Measurements from ENCODE around the gene SEPTIN2. TPM values are rescaled to one million over a fixed set of nuclear protein-coding genes. Genes with fewer than 3 reads are reported as not detected.

SEPTIN2 gene
- total and polyA plus RNA-seq, 2 experiments from 2014 or later, result 227 to 393 TPM

DNA sequence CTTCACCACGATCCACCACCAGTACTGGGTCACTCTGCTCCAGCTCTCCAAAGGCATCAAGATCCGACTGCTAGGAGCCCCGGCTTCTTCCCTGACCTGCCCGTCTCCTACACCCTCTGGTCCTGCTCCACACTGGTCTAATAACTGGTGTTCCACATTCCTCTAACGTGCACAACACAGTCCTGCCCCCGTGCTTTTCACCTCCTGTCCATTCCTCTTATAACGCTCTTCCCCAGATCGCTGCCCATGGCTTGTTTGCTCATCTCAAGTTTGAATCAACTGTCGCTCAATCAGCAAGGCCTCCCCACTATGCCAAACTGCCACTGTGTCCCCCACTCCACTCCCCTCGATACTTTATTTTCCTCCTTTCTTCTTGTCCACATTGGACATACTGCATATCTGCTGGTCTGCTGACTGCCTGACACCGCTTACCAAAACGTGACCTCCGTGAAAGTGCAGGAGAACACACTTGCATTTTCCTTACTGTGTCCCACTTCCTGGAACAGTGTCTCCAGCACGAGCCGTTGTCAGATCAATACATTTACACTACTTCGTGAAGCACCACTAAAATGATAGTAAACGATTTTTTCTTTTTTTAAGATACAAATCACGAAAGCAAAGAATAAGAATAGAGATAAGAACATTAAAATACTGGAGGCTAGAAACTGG, 6.8 kb upstream of the SEPTIN2 start (continued):
- TF ChIP-seq, protein P1, sequence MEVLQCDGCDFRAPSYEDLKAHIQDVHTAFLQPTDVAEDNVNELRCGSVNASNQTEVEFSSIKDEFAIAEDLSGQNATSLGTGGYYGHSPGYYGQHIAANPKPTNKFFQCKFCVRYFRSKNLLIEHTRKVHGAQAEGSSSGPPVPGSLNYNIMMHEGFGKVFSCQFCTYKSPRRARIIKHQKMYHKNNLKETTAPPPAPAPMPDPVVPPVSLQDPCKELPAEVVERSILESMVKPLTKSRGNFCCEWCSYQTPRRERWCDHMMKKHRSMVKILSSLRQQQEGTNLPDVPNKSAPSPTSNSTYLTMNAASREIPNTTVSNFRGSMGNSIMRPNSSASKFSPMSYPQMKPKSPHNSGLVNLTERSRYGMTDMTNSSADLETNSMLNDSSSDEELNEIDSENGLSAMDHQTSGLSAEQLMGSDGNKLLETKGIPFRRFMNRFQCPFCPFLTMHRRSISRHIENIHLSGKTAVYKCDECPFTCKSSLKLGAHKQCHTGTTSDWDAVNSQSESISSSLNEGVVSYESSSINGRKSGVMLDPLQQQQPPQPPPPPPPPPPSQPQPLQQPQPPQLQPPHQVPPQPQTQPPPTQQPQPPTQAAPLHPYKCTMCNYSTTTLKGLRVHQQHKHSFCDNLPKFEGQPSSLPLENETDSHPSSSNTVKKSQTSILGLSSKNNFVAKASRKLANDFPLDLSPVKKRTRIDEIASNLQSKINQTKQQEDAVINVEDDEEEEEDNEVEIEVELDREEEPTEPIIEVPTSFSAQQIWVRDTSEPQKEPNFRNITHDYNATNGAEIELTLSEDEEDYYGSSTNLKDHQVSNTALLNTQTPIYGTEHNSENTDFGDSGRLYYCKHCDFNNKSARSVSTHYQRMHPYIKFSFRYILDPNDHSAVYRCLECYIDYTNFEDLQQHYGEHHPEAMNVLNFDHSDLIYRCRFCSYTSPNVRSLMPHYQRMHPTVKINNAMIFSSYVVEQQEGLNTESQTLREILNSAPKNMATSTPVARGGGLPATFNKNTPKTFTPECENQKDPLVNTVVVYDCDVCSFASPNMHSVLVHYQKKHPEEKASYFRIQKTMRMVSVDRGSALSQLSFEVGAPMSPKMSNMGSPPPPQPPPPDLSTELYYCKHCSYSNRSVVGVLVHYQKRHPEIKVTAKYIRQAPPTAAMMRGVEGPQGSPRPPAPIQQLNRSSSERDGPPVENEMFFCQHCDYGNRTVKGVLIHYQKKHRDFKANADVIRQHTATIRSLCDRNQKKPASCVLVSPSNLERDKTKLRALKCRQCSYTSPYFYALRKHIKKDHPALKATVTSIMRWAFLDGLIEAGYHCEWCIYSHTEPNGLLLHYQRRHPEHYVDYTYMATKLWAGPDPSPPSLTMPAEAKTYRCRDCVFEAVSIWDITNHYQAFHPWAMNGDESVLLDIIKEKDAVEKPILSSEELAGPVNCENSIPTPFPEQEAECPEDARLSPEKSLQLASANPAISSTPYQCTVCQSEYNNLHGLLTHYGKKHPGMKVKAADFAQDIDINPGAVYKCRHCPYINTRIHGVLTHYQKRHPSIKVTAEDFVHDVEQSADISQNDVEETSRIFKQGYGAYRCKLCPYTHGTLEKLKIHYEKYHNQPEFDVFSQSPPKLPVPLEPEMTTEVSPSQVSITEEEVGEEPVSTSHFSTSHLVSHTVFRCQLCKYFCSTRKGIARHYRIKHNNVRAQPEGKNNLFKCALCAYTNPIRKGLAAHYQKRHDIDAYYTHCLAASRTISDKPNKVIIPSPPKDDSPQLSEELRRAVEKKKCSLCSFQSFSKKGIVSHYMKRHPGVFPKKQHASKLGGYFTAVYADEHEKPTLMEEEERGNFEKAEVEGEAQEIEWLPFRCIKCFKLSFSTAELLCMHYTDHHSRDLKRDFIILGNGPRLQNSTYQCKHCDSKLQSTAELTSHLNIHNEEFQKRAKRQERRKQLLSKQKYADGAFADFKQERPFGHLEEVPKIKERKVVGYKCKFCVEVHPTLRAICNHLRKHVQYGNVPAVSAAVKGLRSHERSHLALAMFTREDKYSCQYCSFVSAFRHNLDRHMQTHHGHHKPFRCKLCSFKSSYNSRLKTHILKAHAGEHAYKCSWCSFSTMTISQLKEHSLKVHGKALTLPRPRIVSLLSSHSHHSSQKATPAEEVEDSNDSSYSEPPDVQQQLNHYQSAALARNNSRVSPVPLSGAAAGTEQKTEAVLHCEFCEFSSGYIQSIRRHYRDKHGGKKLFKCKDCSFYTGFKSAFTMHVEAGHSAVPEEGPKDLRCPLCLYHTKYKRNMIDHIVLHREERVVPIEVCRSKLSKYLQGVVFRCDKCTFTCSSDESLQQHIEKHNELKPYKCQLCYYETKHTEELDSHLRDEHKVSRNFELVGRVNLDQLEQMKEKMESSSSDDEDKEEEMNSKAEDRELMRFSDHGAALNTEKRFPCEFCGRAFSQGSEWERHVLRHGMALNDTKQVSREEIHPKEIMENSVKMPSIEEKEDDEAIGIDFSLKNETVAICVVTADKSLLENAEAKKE (CRISPR knock-in tag; IDR thresholded peaks at IDR 0.05), result no peak
- no peak for TF ChIP-seq NANOG (IDR thresholded peaks at IDR 0.05; ENCODE audit: borderline replicate concordance)
- no peak for TF ChIP-seq POLR2AphosphoS5 (IDR thresholded peaks at IDR 0.05; ENCODE audit: low read depth)
- no peak for TF ChIP-seq EZH2 (IDR thresholded peaks at IDR 0.05; ENCODE audit: low read depth, unreplicated experiment)

DNA sequence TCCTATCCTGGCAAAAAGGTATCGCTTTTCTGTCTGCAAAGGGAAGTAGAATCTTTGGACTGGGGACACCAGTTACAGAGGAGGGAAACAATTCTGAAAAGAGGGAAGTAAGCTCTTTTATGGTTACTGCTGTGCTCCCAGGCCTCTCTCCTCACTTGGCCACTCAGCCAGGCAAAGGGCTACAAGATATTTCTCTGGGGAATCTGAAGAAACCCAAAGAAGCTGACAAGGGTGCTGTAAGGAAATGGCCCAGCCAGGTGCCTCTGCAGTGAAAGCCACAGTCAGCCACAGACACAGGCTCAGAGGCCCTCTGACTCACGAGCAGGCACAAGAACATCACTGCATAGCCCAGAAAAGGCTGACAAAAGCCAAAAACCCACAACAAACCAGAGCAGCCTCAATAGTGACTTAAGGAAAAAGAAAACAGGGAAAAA, 6.0 kb upstream of the SEPTIN2 start:
- H3K27me3 ChIP-seq (ENCODE audit: insufficient read depth), result no peaks in the 10 kb centered on the region
- Mint-ChIP-seq H3K27me3 (ENCODE audit: insufficient read depth, low read depth, poor library complexity) (peaks cover 6% of the 10 kb centered on the region), H3K9me3 (no peaks in the 10 kb centered on the region), H3K36me3 (ENCODE audit: low read depth) (no peaks in the 10 kb centered on the region), H3K4me1 (peaks cover 47% of the 10 kb centered on the region), H3K27ac (no peak overlapping the region), H3K4me3 (no peak overlapping the region)
- H3K79me2 ChIP-seq (replicated peaks; ENCODE audit: insufficient read depth), result peaks cover 100% of the 10 kb centered on the region
- H4K20me1 ChIP-seq (replicated peaks; ENCODE audit: insufficient read depth), result peaks cover 37% of the 10 kb centered on the region
- H3K4me3 ChIP-seq, result no peak overlapping the region
- H3K27ac ChIP-seq (ENCODE audit: low read depth), result peak overlapping the region; percentile 21; the same call in 1 of the 2 replicates
- H3F3A ChIP-seq (replicated peaks; ENCODE audit: low read depth), result no peaks in the 10 kb centered on the region
- no peaks in the 10 kb centered on the region for H3K36me3 ChIP-seq (ENCODE audit: insufficient read depth)
- no peak overlapping the region for H3K4me2 ChIP-seq
- H2AFZ ChIP-seq, result no peak overlapping the region
- peaks cover 22% of the 10 kb centered on the region for H3K4me1 ChIP-seq (ENCODE audit: insufficient read depth)
- ATAC-seq, result peak; percentile 12; the same call in 2 of the 3 replicates
- H3K9me2 ChIP-seq (ENCODE audit: insufficient read depth), result no peaks in the 10 kb centered on the region
- no peak for DNase-seq (ENCODE audit: low spot score)
- TF ChIP-seq ZNF331 (CRISPR knock-in tag; IDR thresholded peaks at IDR 0.05; ENCODE audit: low read depth), result no peak
- no peak for TF ChIP-seq EZH2 (IDR thresholded peaks at IDR 0.05; ENCODE audit: low read depth, unreplicated experiment)
- TF ChIP-seq, protein P2, sequence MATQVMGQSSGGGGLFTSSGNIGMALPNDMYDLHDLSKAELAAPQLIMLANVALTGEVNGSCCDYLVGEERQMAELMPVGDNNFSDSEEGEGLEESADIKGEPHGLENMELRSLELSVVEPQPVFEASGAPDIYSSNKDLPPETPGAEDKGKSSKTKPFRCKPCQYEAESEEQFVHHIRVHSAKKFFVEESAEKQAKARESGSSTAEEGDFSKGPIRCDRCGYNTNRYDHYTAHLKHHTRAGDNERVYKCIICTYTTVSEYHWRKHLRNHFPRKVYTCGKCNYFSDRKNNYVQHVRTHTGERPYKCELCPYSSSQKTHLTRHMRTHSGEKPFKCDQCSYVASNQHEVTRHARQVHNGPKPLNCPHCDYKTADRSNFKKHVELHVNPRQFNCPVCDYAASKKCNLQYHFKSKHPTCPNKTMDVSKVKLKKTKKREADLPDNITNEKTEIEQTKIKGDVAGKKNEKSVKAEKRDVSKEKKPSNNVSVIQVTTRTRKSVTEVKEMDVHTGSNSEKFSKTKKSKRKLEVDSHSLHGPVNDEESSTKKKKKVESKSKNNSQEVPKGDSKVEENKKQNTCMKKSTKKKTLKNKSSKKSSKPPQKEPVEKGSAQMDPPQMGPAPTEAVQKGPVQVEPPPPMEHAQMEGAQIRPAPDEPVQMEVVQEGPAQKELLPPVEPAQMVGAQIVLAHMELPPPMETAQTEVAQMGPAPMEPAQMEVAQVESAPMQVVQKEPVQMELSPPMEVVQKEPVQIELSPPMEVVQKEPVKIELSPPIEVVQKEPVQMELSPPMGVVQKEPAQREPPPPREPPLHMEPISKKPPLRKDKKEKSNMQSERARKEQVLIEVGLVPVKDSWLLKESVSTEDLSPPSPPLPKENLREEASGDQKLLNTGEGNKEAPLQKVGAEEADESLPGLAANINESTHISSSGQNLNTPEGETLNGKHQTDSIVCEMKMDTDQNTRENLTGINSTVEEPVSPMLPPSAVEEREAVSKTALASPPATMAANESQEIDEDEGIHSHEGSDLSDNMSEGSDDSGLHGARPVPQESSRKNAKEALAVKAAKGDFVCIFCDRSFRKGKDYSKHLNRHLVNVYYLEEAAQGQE (IDR thresholded peaks at IDR 0.05; ENCODE audit: unreplicated experiment), result no peak
- TF ChIP-seq CREB1 (CRISPR knock-in tag; IDR thresholded peaks at IDR 0.05; ENCODE audit: low read depth), result no peak

Data from GM23338 (cell line).